Epidermal melanocyte (primary cell): ENCODE data around the gene CALD1.
"Not testable (repeated sequence)": the region's sequence is repeated elsewhere in the genome, so short reads cannot be mapped to it uniquely, and the experiment has no call there.

Source experiments
- DNase-seq: peaks from one replicate; pipeline ENCODE4 v3.0.0; 2011; ENCODE audit warnings: low spot score; ENCODE audit not compliant: insufficient read length

Gene CALD1

DNA sequence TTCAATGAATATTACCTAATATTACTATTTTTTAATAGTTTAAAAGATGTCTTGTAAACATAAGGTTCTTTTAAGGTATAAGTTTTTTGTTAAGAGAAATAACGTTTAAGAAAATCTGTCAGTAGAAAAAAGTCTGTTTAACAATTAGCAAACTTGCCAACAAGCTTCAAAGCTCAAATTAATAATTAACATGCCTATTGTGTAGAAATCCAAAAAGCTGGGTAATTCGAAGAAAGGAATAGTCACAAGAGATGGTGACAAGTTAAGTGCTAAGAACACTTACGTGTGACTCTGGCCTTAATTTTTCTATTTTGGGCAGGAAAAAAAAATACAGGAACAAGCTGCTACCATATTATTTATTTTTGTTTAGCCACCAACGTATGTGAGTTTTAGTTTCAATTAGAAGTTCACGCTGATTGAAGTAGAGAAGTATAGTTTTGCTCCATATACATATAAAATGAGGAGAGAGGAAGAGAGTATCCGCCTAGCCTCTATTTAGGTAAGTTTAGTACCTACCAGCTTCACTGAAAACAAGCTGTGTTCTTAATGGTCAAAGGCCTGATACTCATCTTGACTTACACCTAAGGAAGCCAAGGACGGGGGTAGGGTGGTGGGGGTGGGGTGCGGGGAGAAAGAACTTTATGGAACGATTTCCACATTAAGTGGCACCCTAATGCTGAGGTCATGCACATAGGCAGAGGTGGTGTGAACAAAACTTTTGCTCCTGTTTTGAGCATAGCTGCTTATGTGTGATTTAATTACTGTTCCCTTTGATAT is 163.4 kb downstream of the CALD1 start:
- DNase-seq, result no peak

DNA sequence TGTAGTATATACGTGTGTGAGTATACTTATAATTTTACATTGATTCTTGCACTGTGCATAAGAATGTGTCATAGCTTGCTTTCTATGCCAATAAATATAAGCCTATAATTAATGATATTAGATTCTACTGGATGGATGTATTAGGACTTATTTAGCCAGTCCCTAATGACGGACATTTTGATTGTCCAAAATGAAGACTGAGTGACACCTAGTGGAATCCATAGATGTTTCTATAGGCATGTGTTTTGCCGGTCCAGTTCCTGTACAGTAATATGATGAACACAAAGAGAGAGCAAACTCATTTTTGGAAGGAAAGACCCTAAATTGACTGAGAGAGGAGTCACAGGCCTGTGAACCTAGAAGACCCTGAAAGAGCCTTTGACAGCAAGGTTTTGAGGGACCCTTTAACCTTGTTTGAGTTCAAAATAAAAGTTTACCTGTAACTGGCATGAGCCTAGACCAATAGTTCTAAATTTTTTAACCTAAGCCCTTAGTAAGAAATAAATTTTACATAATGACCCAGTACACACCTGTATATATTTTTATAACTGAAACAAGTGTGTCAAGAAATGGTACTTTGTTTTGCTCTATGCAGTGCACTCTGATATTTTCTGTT is 164.5 kb downstream of the CALD1 start:
- DNase-seq, result no peak

DNA sequence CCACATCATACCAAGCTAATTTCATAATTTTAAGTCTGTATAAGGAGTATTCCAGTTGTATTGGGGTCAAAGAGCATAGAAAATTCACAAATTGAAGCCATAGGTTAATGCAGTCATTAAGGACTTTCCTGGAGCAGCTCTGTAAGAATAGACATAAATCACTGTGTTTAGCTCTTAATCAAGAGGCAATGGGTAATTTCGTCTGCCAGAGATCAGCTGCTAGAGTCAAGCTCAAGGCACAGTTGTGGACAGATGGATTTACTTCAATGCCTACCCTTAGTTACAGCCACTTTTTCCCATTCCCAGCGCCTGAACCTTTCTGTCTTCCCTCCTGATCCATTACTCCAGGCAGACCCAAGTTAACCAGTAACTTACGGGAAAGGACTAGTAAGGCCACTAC is 166.3 kb downstream of the CALD1 start:
- DNase-seq, result no peak

DNA sequence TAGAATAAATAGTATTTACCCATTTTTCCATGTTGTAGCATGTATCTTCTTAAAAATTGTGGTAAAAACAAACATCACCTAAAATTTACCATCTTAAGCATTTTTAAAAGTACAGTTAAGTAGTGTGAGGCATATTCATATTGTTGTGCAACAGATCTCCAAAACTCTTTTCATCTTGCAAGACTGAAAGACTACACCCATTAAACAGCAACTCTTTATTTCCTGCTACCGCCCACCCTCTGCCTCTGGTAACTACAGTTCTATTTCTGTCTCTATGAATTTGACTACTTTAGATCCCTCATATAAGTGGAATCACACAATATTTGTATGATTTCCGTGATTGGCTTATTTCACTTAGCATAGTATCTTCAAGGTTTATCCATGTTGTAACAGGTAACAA is 166.8 kb downstream of the CALD1 start:
- DNase-seq, result no peak

DNA sequence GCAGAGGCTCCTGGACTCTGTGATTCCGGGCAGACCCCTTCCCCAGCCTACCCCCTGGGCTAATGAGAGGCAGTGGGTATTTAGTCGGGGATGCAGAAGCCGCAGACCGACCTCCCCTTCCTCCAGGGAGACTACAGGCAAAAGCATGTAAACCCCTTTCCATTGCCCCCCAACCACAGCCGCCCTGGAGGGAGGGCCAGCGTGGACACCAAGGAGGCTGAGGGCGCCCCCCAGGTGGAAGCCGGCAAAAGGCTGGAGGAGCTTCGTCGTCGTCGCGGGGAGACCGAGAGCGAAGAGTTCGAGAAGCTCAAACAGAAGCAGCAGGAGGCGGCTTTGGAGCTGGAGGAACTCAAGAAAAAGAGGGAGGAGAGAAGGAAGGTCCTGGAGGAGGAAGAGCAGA is 167.9 kb downstream of the CALD1 start:
- DNase-seq, result no peak

DNA sequence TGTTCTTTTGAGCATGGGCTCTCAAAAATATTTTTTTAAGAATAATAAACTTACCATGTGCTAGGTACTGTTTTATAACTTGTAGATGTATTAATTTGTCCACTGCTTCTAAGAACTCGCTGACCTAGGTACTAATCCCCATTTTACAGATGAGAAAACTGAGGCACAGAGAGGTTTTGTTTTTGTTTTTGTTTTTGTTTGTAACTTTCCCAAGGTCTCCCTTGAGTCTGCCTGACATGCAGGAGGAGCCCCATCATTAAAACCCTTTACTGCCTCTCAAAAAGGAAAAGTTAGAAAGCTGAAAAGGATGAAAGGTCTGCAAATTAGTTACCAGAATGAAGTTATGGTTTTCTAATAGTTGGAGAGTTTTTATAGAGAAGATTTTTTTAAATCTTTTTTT is 168.4 kb downstream of the CALD1 start:
- no peak for DNase-seq

DNA sequence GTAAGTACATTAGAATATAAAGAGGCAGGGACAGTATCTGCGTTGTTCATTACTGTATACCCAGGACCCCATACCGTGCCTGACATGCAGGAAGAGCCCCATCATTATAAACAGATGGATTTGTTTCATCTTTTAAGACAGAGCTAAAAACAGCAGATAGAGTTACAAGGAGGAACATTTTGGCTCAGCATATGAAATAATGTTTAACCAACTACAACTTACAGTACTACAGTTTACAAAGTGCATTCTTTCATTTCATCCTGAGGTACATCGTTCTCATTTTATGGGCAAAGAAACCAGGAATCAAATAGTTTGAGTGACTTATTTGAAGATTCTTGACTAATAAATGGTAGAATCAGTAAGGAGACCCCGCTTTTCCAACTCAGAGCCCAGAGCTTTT is 168.8 kb downstream of the CALD1 start:
- DNase-seq, result no peak

DNA sequence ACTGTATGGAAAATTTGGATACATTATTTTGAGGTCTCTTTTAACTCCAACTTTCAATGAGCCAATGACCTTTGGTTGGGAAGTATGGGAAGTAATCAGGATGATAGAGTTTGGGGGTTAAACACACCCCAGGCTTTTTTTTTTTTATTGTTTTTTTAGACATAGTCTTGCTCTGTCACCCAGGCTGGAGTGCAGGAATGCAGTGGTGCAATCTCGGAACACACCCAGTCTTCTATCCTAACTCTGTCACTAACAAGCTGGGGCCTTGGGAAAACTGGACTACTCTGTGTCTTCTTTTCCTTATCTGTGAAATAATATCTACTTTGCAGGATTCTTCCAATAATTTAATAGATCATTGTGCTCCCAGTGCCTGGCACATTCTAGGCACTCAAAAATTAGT is 169.3 kb downstream of the CALD1 start:
- DNase-seq, result no peak

DNA sequence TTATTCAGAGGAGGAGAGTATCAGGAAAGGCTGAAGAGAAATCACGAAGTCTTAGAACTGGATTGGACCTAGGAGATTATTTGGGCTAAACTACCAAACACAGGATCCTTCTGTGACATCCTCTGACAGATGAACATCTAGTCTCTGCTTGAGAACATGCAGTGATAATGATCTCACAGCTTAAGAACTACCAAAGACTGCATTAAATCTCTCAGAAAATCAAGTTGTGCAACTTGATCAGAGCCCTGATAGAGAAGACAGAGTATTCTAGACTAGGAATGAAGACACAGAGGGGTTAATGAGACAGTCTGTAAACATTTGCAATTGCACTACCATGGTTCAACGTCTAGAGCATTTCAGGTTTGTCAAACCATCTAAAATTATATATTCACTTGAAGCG is 169.7 kb downstream of the CALD1 start:
- DNase-seq, result no peak

DNA sequence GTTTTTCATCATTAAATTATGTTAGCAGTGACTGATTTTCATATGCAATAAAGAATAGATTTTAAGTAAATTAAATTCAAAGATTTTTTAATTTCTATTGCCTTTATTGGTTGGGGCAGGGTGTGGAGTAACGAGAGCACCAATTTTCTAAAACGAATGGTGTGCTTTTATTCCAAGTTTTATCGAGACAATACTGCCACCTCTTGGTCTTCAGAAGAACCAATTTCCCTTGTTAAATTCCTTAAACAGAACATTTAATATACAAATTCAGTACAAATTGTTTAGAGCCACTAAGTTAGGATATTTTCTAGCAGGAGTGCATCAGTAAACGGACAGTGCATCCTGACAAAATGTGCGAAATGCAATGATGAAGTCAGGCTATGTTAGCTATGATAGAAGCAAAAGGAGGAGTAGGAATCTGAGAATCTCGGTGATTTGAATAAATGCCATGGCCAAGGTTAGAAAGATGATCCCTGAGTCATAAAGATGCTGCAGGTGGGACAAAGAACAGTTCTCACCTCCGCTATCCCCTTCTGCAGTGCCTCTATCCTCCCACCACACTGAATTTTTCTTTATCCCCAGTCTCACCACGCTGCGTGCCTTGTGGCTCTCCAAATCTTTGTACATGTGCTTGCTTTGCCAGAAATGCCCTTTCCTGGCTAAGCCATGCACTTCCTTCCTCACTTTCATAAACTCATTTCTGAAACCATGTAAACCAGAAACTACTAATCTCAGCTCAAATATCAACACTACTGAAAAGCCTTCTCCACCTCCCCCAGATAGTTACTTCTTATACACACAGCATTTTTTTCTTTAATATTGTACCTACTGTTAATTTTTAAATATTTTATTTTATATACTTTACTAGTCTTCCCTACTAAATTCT is 175.0 kb downstream of the CALD1 start:
- DNase-seq, result no peak

DNA sequence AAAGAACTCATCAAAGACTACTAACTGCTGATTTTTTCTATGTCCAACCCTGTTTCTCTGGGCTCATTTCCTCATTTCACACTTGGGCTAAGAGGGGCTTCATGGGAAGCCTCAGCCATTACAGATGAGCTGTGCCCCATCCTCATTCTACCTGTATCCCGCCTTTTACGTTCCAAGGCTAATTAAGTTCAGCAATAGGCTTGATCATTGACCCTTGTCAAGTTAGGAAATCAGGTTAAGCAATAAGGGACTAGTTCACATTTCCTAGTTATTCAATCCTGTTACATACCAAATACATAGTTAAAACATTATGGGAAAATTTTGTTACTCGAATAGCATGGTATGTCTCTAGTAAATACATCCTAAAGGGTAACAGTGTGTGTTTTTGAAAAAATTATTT is 177.6 kb downstream of the CALD1 start:
- no peak for DNase-seq

DNA sequence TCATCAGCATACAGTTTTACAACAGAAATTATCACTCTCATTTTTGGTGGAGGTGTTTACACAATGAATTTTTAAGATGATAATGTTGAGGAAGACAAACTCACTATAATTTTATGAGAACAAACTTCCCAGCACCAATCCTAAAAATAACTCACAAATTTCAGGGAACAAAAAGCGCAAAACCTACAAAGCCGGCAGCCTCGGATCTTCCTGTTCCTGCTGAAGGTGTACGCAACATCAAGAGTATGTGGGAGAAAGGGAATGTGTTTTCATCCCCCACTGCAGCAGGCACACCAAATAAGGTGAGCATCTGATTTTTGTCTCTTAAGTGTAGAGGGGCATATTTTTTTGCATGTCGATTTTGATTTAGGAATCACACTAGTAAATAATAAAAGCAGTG is 180.4 kb downstream of the CALD1 start:
- DNase-seq, result no peak

DNA sequence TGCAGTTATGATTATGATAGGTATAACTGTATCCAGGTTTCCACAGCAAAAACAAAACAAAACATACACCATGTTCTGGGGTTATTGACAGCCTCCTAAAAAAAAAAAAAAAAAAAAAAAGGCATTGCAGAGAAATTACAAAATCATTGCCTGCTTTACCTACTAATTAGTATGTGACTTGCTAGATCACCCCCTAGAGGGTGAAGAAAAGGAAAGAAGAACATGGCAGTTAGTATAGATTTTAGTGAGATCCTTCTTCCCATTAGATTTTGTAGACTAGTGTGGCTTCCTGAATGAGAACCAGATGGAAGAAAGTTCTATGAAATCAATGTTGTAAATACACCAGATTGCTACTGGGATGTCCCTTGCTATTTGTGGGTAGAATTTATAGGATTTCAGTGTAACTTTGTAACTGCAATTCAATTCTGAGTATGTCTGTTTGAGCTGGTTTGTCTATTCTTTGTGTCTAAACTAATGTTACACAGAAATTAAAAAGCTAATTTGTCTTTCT is 182.9 kb downstream of the CALD1 start:
- no peak for DNase-seq

DNA sequence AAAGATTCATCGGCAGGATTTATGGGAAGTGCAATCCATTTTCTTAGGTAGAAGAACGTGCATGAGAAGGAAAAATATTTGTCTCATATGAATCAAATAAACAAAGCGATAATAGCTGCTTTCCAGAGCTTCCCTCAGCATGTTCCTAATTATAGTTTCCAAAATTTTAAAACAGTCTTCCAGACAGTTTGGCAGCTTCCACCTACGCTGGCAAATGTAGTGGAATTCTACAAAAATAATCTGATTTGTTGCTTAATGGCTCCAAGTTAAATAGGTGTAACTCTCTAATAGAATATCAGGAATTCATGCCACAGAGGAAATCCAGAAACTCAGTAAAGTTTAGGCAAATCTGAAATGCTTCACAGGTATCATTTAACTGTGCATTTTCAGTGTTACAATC is 183.6 kb downstream of the CALD1 start:
- DNase-seq, result no peak

DNA sequence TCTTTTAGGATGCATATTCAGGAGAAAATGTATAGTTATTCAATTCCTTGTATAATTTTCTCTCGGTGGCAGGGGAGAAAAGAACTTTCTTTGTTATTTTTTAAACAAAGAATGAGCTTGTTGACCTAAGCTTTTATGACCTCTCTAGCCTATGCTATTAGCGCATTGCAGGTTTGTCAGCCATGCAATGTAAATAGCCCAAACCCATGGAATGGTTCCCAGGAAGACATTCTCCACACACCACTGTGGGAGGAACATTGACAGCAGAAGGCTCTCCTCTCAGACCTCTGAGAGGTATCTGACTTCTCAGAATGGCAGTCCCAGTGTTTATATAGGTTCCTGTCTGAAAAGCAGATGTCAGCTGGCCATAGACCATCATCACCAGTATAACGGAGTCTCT is 187.3 kb downstream of the CALD1 start:
- DNase-seq, result no peak

DNA sequence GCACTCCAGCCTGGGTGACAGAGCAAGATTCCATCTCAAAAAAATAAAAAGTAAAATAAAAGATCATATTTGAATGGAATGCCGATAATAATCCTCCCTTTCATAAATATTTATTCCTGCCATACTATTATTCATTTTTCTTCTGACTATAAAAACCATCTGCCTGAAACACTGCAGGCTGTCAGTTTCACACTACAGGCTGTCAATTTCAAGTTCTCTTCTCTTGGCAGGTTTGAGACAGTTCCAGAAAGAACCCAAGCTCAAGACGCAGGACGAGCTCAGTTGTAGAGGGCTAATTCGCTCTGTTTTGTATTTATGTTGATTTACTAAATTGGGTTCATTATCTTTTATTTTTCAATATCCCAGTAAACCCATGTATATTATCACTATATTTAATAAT is 188.7 kb downstream of the CALD1 start:
- no peak for DNase-seq

DNA sequence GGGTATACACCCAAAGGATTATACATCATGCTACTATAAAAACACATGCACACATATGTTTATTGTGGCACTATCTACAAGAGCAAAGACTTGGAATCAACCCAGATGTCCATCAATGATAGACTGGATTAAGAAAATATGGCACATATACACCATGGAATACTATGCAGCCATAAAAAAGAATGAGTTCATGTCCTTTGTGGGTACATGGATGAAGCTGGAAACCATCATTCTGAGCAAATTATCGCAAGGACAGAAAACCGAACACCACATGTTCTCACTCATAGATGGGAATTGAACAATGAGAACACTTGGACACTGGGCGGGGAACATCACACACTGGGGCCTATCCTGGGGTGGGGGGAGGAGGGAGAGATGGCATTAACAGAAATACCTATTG is 202.2 kb downstream of the CALD1 start:
- not testable (repeated sequence) for DNase-seq

DNA sequence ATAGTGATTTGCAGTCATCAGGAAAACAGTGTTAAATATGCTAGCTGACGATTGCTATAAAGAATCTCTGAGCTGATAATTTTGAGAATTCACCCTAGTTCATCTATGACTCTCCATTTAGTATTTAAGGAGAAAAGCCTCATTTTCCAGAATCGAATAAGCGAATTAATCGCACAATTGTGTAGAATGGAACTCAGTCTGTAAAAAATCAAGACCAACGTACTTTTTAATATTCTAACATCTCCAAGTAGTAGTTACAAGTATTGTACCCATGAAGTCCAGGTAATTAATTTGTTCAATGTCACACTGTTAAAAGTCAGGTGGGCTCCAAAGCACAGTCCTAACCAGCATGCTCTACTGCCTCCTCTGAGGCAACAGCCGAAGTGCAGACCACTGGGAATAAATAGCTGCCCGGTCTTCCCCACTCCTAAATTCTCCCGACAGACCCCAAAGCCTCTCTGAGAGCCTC is 206.5 kb downstream of the CALD1 start:
- no peak for DNase-seq

DNA sequence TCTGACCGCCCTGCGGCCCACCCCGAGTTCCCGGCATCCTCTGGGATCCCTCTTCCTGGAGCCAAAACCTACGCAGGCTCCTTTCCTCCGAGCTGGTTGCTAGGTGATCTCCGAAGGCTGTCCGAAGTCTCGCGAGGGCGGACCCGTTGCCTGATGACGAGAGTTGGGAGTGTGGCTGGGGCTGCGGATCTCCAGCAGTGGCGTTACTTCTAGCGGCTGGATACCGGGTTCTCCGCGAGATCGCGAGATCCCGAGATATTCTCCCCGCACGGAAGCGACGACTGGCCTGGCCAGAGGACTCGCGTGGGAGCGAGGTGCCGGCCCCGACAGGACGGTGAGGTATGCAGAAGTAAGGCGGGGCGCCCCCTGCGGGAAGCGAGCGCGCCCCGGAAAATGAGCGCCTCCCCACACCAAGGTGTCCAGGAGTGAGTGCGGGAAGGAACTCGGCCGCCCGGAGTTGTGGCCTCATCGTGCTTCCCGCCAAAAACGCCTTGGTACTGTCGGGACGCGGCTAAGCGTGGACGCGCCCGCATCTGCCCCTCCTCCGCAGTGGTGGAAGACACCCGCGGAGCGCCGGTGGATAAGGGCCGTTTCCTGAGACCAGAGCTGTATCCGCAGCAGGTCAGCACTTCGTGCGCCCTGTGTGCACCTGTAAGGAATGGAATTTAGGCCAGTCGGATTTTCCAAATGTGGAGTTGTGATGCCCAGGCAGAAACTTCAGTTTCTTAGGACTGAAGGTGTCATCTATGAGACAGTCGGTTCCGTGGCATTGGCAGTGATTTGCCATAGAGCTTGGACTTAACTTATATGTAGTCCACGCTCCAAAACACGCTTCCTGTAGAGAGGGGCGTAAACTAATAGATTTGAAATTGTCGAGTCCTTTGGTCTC is 207.2 kb downstream of the CALD1 start, which contains the start of gene AGBL3:
Gene AGBL3, plus strand, starts transcription at position 146 of the 889 bp plus-strand sequence. CDS start 1,426 bp downstream, outside the sequence.
- DNase-seq, result peak; percentile 92

DNA sequence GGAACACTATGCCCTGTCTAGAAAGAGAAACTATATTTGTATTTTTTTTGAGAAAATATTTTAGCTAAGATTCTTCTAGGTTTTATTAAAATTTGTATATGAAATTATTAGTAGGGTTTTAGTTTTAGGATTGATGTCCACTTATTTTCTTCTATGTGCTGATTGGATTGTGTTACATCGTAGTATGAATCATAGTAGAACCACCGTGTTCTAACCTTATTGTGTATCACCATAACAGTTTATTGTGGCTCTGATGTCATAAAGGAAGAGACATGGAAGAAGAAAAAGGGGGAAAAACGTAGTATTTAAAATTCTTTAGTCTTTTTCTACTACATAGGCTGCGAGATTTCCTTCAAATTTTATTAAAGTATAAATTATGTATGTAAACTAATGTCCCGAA is 208.7 kb downstream of the CALD1 start:
- no peak for DNase-seq
